Trophoblast cell (in vitro differentiated cells and primary cell): ENCODE data around the gene CD96.

Source experiments
- DNase-seq, 2 donors: peaks; one replicate each; pipeline ENCODE4 v3.0.0-alpha.2; 2016
- H2AFZ ChIP-seq: 2 replicates; pipeline ENCODE4 v1.6.1; 2013; ENCODE audit warnings: low read length, moderate library complexity, mild to moderate bottlenecking; ENCODE audit not compliant: insufficient read depth, poor library complexity
- H2AK5ac ChIP-seq: 2 replicates; pipeline ENCODE4 v1.6.1; 2013; ENCODE audit warnings: mild to moderate bottlenecking, low read length
- H2BK120ac ChIP-seq: 2 replicates; pipeline ENCODE4 v1.6.1; 2013; ENCODE audit warnings: low read length, mild to moderate bottlenecking, moderate library complexity; ENCODE audit not compliant: insufficient read depth, poor library complexity
- H2BK12ac ChIP-seq: 2 replicates; pipeline ENCODE4 v1.6.1; 2013; ENCODE audit warnings: mild to moderate bottlenecking, low read length, moderate library complexity
- H2BK5ac ChIP-seq: 2 replicates; pipeline ENCODE4 v1.6.1; 2013; ENCODE audit warnings: low read length, low read depth, moderate library complexity, mild to moderate bottlenecking; ENCODE audit not compliant: poor library complexity
- H3K14ac ChIP-seq: 2 replicates; pipeline ENCODE4 v1.6.1; 2013; ENCODE audit warnings: mild to moderate bottlenecking, low read length
- H3K18ac ChIP-seq: 2 replicates; pipeline ENCODE4 v1.6.1; 2013; ENCODE audit warnings: mild to moderate bottlenecking, low read length
- H3K23ac ChIP-seq: 2 replicates; pipeline ENCODE4 v1.6.1; 2013; ENCODE audit warnings: low read length
- H3K27ac ChIP-seq: 2 replicates; pipeline ENCODE4 v1.5.1; 2013; ENCODE audit warnings: low read depth, mild to moderate bottlenecking, inconsistent platforms, low read length, moderate library complexity
- H3K27me3 ChIP-seq: 2 replicates; pipeline ENCODE4 v1.6.1; 2013; ENCODE audit warnings: inconsistent platforms, mild to moderate bottlenecking, low read length, moderate library complexity; ENCODE audit not compliant: insufficient read depth
- H3K36me3 ChIP-seq, 2 experiments: 1 replicate in 1 of 2; 2 replicates in 1 of 2; pipeline ENCODE4 v1.6.1; 2013; ENCODE audit warnings: low read length in 2 of 2, mild to moderate bottlenecking in 2 of 2, moderate library complexity in 1 of 2; ENCODE audit not compliant: insufficient read depth in 2 of 2, control insufficient read depth in 1 of 2
- H3K4ac ChIP-seq: 2 replicates; pipeline ENCODE4 v1.6.1; 2013; ENCODE audit warnings: low read depth, mild to moderate bottlenecking, low read length, moderate library complexity
- H3K4me1 ChIP-seq, 2 experiments: 1 replicate in 1 of 2; 2 replicates in 1 of 2; pipeline ENCODE4 v1.6.1; 2013; ENCODE audit warnings: low read length in 2 of 2, mild to moderate bottlenecking in 2 of 2, moderate library complexity in 1 of 2; ENCODE audit not compliant: insufficient read depth in 2 of 2, control insufficient read depth in 1 of 2
- H3K4me2 ChIP-seq: 2 replicates; pipeline ENCODE4 v1.6.1; 2013; ENCODE audit warnings: inconsistent platforms, mild to moderate bottlenecking, low read length, moderate library complexity
- H3K4me3 ChIP-seq: 2 replicates; pipeline ENCODE4 v1.5.1; 2013; ENCODE audit warnings: mild to moderate bottlenecking, low read depth, low read length, inconsistent platforms
- H3K79me1 ChIP-seq: one replicate; pipeline ENCODE4 v1.6.1; 2013; ENCODE audit warnings: low read length
- H3K79me2 ChIP-seq: 2 replicates; pipeline ENCODE4 v1.6.1; 2013; ENCODE audit warnings: low read length, mild to moderate bottlenecking; ENCODE audit not compliant: control insufficient read depth, insufficient read depth, poor library complexity
- H3K9ac ChIP-seq: 2 replicates; pipeline ENCODE4 v1.6.1; 2013; ENCODE audit warnings: mild to moderate bottlenecking, low read length
- H3K9me3 ChIP-seq: 2 replicates; pipeline ENCODE4 v1.6.1; 2013; ENCODE audit warnings: low read depth, mild to moderate bottlenecking, control low read depth, inconsistent platforms, low read length; ENCODE audit not compliant: insufficient read depth
- H4K12ac ChIP-seq: 2 replicates; pipeline ENCODE4 v1.6.1; 2013; ENCODE audit warnings: low read depth, mild to moderate bottlenecking, low read length, moderate library complexity
- H4K8ac ChIP-seq: 2 replicates; pipeline ENCODE4 v1.6.1; 2013; ENCODE audit warnings: low read depth, mild to moderate bottlenecking, low read length, moderate library complexity
- H4K91ac ChIP-seq: one replicate; pipeline ENCODE4 v1.6.1; 2013; ENCODE audit warnings: low read depth, mild to moderate bottlenecking, low read length, moderate library complexity
- WGBS: extraction: QIAGEN DNeasy Blood & Tissue Kit; methylation state at CpG from one replicate; pipeline ENCODE4 v1.1.7; 2013; ENCODE audit warnings: missing lambda C conversion rate; ENCODE audit not compliant: insufficient read length, insufficient coverage; ENCODE audit errors: extremely low coverage; 5-methylcytosine and 5-hydroxymethylcytosine counted together

Gene CD96

DNA sequence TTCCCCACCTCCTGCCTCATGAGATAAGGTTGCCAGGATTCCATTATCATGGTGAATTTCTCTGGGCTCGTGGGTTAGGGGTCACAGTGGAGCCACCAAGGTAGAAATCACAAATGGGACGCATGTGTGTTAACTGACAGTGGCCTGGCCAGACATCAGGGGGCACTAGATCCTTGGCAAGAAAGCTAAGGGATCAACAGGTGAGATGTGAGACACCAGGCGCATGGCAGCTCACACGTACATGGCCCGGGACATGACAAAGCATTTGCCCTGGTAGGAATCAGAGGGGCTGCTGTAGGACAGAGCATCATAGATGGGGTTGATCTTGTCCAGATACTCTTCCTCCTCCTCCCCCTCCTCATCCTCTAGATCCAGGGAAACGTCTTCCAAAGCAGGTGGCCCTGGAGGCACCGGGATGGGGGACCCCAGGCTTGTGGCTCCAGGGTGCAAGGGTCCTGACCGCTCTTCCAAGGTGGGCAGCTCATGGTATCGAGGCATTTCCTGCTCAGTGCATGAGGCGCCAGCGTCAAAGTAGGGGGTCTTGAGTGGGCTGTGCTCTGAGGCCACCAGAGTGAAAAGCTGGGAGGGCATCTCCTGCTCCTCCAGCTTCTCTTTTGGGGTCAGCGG lies 28.5 kb downstream of the CD96 start:
- Histone ChIP-seq H3K79me1 (no peaks in the 10 kb centered on the region), H2BK120ac (no peak overlapping the region), H2AFZ (no peak overlapping the region), H3K4ac (no peak overlapping the region), H3K79me2 (no peaks in the 10 kb centered on the region), H3K9ac (no peak overlapping the region), H4K12ac (no peak overlapping the region), H3K4me2 (no peak overlapping the region), H2BK5ac (no peak overlapping the region), H3K18ac (no peak overlapping the region), H3K27ac (no peak overlapping the region), H3K27me3 (no peaks in the 10 kb centered on the region), H3K9me3 (no peaks in the 10 kb centered on the region), H2AK5ac (no peak overlapping the region), H3K4me3 (no peak overlapping the region), H3K14ac (no peak overlapping the region), H4K91ac (no peak overlapping the region), H3K4me1 (no peaks in the 10 kb centered on the region), H4K8ac (no peak overlapping the region), H3K36me3 (no peaks in the 10 kb centered on the region), H2BK12ac (no peak overlapping the region), H3K23ac (no peak overlapping the region)
- WGBS = no CpG with 5 or more reads among the region's 12 CpGs
- no peak for DNase-seq

DNA sequence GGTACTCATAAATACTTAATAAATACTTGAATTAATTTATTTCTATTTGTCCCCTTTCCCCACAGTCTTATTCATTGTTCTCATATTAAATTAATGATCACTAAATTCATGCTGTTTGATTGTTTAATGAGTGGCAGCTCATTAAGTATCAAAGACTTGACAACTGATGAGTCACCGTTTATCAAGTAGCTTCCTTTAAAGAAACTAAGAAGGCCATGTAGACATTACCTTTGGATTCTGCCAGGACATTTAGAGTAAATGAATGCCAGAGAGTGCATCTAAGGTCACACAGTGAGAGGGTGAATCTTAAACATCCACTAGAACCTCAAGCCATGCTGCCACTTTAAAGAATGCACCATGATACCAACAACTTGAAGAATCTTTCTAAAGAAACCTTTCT lies 29.3 kb downstream of the CD96 start:
- no peaks in the 10 kb centered on the region for H3K27me3 ChIP-seq
- no peak overlapping the region for H3K14ac ChIP-seq
- H4K8ac ChIP-seq = no peak overlapping the region
- H2BK120ac ChIP-seq = no peak overlapping the region
- H3K4me3 ChIP-seq = no peak overlapping the region
- no peak overlapping the region for H4K91ac ChIP-seq
- no peaks in the 10 kb centered on the region for H3K4me1 ChIP-seq
- no peak overlapping the region for H4K12ac ChIP-seq
- no peaks in the 10 kb centered on the region for H3K79me1 ChIP-seq
- no peak for DNase-seq
- no peak overlapping the region for H3K9ac ChIP-seq
- no peak overlapping the region for H2AFZ ChIP-seq
- no peaks in the 10 kb centered on the region for H3K36me3 ChIP-seq
- H3K18ac ChIP-seq = no peak overlapping the region
- H3K79me2 ChIP-seq = no peaks in the 10 kb centered on the region
- no peaks in the 10 kb centered on the region for H3K9me3 ChIP-seq
- no peak overlapping the region for H3K4ac ChIP-seq
- H2BK5ac ChIP-seq = no peak overlapping the region
- no CpG with 5 or more reads among the region's 1 CpG for WGBS
- no peak overlapping the region for H3K27ac ChIP-seq
- H3K23ac ChIP-seq = no peak overlapping the region
- H2BK12ac ChIP-seq = no peak overlapping the region
- H2AK5ac ChIP-seq = no peak overlapping the region
- no peak overlapping the region for H3K4me2 ChIP-seq

DNA sequence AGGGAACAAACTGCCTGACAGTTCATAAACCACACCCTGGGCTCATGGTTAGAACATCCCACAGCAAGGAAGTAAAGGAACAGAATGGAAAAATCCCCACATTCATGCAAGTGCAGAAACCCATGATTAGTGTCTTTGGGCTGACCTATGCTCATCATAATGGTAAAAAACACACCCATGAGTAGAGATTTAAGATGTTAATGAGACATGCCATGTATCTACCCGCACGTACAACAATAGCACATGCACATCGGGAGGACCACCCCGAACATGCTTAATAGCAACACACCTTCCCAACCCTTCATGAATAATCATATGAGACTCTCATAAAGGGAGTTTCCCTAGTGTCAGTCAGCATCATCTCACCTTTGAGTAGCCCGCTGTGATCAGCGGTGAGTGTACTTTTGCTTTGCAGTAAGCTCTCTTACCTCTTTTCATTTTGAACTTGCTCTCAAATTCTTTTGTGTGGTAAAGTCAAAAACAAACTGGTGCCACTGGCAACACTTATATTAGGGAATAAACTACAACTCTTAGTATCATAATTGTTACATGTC lies 30.0 kb downstream of the CD96 start:
- Histone ChIP-seq H3K79me1 (no peaks in the 10 kb centered on the region), H3K18ac (no peak overlapping the region), H3K4me3 (no peak overlapping the region), H3K4ac (no peak overlapping the region), H3K4me2 (no peak overlapping the region), H2AK5ac (no peak overlapping the region), H3K9ac (no peak overlapping the region), H3K36me3 (no peaks in the 10 kb centered on the region), H3K9me3 (no peaks in the 10 kb centered on the region), H4K8ac (no peak overlapping the region), H2BK5ac (no peak overlapping the region), H2AFZ (no peak overlapping the region), H4K12ac (no peak overlapping the region), H4K91ac (no peak overlapping the region), H3K27ac (no peak overlapping the region), H3K4me1 (no peaks in the 10 kb centered on the region), H3K27me3 (no peaks in the 10 kb centered on the region), H3K14ac (no peak overlapping the region), H2BK12ac (no peak overlapping the region), H3K79me2 (no peaks in the 10 kb centered on the region), H2BK120ac (no peak overlapping the region), H3K23ac (no peak overlapping the region)
- no peak for DNase-seq
- WGBS = no CpG with 5 or more reads among the region's 6 CpGs

DNA sequence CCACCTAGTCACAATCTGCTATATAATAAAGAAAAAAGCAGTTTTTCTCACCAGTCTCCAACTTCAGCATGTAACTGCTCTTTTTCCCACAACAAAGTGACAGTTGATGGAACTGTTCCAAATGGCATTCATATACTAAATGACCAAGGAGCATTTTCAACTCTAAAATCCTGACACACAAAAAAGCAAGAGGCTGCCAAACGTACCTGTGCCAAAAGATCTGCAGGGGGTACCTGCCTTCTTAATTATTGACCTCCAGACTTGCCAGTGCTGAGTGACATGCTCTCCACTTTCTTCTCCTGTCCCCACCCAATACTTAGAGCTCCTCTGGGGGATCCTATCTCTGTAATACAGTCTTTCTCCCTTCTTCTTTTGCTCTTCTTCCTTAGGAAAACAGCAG lies 35.1 kb downstream of the CD96 start:
- Histone ChIP-seq H2BK12ac (no peak overlapping the region), H4K12ac (no peak overlapping the region), H3K27ac (no peak overlapping the region), H4K8ac (no peak overlapping the region), H3K79me2 (no peaks in the 10 kb centered on the region), H2AK5ac (no peak overlapping the region), H3K14ac (no peak overlapping the region), H3K18ac (no peak overlapping the region), H3K4me2 (no peak overlapping the region), H3K79me1 (peaks cover 2% of the 10 kb centered on the region), H3K36me3 (no peaks in the 10 kb centered on the region), H3K4ac (no peak overlapping the region), H3K9ac (no peak overlapping the region), H3K27me3 (no peaks in the 10 kb centered on the region), H3K4me1 (peaks cover 2% of the 10 kb centered on the region in 2 experiments), H3K9me3 (no peaks in the 10 kb centered on the region), H3K4me3 (no peak overlapping the region), H2AFZ (no peak overlapping the region), H2BK120ac (no peak overlapping the region), H2BK5ac (no peak overlapping the region), H3K23ac (no peak overlapping the region), H4K91ac (no peak overlapping the region)
- DNase-seq = no peak
- no CpG with 5 or more reads among the region's 1 CpG for WGBS
